Breast epithelium (tissue), 3 donors: Measurements from ENCODE around the gene NAT10.

ENCODE experiments used
- CTCF ChIP-seq, 3 donors: fragments of 450-650 bp; IDR thresholded peaks; one replicate each; pipeline ENCODE4 v1.5.1; 2016 to 2017; ENCODE audit warnings: antibody characterized with exemption in 3 of 3, mild to moderate bottlenecking in 3 of 3, moderate library complexity in 3 of 3
- POLR2A ChIP-seq: fragments of 450-650 bp; IDR thresholded peaks from one replicate; pipeline ENCODE4 v1.6.1; 2016; ENCODE audit warnings: antibody characterized with exemption, mild to moderate bottlenecking, moderate library complexity

GRCh38 chr11:34146866-34147265 is 41.4 kb downstream of the NAT10 start:
- TF ChIP-seq CTCF (IDR thresholded peaks at IDR 0.05) (no peak), POLR2A (no peak)
